GM19193 (cell line): Measurements from ENCODE around the gene RHEBL1.

Source experiments
- POLR2A ChIP-seq: IDR thresholded peaks from 4 replicates; pipeline ENCODE4 v1.6.1; 2011; ENCODE audit not compliant: insufficient read depth, insufficient read length; ENCODE audit errors: extremely low read depth

The RHEBL1 gene

GRCh38 chr12:49037111-49037946 lies 32.5 kb downstream of the RHEBL1 start:
- TF ChIP-seq POLR2A: no peak

DNA sequence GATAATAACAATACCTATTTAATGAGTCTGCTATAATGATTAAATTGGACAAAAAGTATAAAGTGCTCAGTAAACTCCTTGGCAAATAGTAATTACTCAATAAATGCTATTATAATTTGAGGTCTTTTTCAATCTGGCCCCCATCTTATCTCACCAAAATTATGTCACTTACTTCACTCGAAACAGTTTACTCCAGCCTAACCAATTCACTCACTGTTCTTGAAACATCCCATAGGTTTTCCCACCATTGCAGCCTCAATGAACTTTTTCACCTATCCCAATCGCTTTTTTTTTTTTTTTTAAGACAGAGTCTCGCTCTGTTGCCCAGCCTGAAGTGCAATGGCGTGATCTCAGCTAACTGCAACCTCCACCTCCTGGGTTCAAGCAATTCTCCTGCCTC lies 33.8 kb downstream of the RHEBL1 start:
- no peak for TF ChIP-seq POLR2A

DNA sequence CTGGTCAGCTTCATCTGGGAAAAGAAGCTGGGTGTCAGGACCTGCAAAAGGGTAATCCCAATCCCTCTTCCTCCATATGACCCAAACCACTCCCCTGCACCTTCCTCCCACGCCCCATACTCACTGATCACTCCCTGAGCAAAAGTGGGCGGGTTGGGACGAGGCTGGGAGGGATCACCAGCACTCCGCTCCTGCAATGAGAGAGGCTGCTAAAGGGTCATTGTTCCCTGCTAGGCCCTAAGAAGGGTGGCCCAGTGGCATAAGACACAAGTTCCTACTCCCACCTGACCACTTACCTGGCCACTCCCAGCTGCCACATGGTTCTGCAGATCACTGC lies 35.5 kb downstream of the RHEBL1 start:
- no peak for TF ChIP-seq POLR2A

DNA sequence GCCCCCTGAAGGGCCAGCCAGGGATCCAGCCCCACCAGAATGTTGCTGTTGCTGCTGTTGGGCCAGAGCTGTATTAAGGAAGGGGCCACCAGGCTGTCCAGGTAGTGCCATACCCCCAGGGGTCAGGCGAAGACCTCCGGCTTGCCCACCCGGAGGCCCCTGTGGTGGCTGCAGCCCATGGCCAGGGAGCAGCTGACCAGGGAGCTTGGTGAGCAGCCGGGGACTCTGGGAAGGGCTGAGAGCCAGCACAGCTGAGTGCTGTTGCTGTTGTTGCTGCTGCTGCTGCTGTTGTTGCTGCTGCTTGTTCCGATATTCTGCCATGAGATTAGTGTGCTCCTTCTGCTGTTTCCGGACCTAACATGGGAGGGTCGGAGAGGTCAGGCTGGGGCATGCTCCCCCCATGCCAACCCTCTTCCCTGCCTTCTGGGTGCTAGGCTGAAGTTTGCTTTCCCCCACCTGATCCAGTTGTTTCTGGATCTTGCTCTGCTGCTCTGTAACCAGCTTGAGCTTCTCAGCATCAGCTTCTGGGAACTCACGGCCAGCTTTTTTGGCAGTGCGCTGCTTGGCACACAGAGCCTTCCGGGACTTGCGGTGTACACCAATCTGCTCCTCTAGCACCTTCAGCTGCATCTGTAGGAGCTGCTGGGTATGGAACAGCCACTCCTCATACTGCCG lies 36.0 kb downstream of the RHEBL1 start:
- TF ChIP-seq POLR2A: no peak

GRCh38 chr12:49032679-49033447 lies 36.9 kb downstream of the RHEBL1 start:
- no peak for TF ChIP-seq POLR2A

- TF ChIP-seq POLR2A: no peak
Observed at GRCh38 chr12:49032276-49032675, 37.5 kb downstream of the RHEBL1 start.

GRCh38 chr12:49031573-49032161 lies 38.1 kb downstream of the RHEBL1 start:
- peak; percentile 14 for TF ChIP-seq POLR2A

GRCh38 chr12:49030714-49031572 lies 38.8 kb downstream of the RHEBL1 start:
- TF ChIP-seq POLR2A: no peak

- no peak for TF ChIP-seq POLR2A
Observed at GRCh38 chr12:49030119-49030518, 39.7 kb downstream of the RHEBL1 start.

GRCh38 chr12:49028666-49029275 lies 41.0 kb downstream of the RHEBL1 start:
- TF ChIP-seq POLR2A: no peak

- no peak for TF ChIP-seq POLR2A
Observed at GRCh38 chr12:49027846-49028555, 41.8 kb downstream of the RHEBL1 start.

GRCh38 chr12:49026678-49027480 lies 42.9 kb downstream of the RHEBL1 start:
- no peak for TF ChIP-seq POLR2A
